Cerebellar cortex (tissue), 1 donor: ENCODE results near the gene PELI1.

ENCODE experiments used
- DNase-seq: peaks from one replicate; pipeline ENCODE4 v3.0.0-alpha.2; 2015; ENCODE audit warnings: low spot score

PELI1 gene

GRCh38 chr2:64157792-64158191 is 13.6 kb upstream of the PELI1 start:
- no peak for DNase-seq

GRCh38 chr2:64153811-64154210 is 9.6 kb upstream of the PELI1 start:
- DNase-seq: no peak

GRCh38 chr2:64151476-64151875 is 7.3 kb upstream of the PELI1 start:
- DNase-seq: no peak

- no peak for DNase-seq
Observed at GRCh38 chr2:64145714-64146113, 1.5 kb upstream of the PELI1 start.

- DNase-seq: no peak
Observed at GRCh38 chr2:64145119-64145518, 899 bp upstream of the PELI1 start.

- DNase-seq: peak; percentile 49
Observed at GRCh38 chr2:64143169-64144056, 807 bp downstream of the PELI1 start.

- DNase-seq: no peak
Observed at GRCh38 chr2:64142741-64143168, 1.5 kb downstream of the PELI1 start.

- DNase-seq: peak; percentile 42
Observed at GRCh38 chr2:64141674-64142405, 2.4 kb downstream of the PELI1 start.

- no peak for DNase-seq
Observed at GRCh38 chr2:64140665-64141200, 3.5 kb downstream of the PELI1 start.

GRCh38 chr2:64139956-64140355 is 4.3 kb downstream of the PELI1 start:
- DNase-seq: no peak

- no peak for DNase-seq
Observed at GRCh38 chr2:64137996-64138395, 6.2 kb downstream of the PELI1 start.

GRCh38 chr2:64137567-64137966 is 6.7 kb downstream of the PELI1 start:
- no peak for DNase-seq

- DNase-seq: no peak
Observed at GRCh38 chr2:64135421-64135820, 8.8 kb downstream of the PELI1 start.

- DNase-seq: no peak
Observed at GRCh38 chr2:64134813-64135212, 9.4 kb downstream of the PELI1 start.

GRCh38 chr2:64133828-64134227 is 10.4 kb downstream of the PELI1 start:
- DNase-seq: no peak

GRCh38 chr2:64133354-64133753 is 10.9 kb downstream of the PELI1 start:
- no peak for DNase-seq

GRCh38 chr2:64130333-64130732 is 13.9 kb downstream of the PELI1 start:
- no peak for DNase-seq

- DNase-seq: no peak
Observed at GRCh38 chr2:64128943-64129391, 15.3 kb downstream of the PELI1 start.

GRCh38 chr2:64128406-64128805 is 15.8 kb downstream of the PELI1 start:
- no peak for DNase-seq

GRCh38 chr2:64127119-64127518 is 17.1 kb downstream of the PELI1 start:
- no peak for DNase-seq

- no peak for DNase-seq
Observed at GRCh38 chr2:64126601-64127000, 17.6 kb downstream of the PELI1 start.

- no peak for DNase-seq
Observed at GRCh38 chr2:64124571-64124970, 19.6 kb downstream of the PELI1 start.

GRCh38 chr2:64124168-64124567 is 20.1 kb downstream of the PELI1 start:
- DNase-seq: no peak
